ENCODE results near the gene KDM1A.
A peak's percentile ranks its signal among the peaks of the same experiment; 100 is the strongest.

Gene KDM1A

DNA sequence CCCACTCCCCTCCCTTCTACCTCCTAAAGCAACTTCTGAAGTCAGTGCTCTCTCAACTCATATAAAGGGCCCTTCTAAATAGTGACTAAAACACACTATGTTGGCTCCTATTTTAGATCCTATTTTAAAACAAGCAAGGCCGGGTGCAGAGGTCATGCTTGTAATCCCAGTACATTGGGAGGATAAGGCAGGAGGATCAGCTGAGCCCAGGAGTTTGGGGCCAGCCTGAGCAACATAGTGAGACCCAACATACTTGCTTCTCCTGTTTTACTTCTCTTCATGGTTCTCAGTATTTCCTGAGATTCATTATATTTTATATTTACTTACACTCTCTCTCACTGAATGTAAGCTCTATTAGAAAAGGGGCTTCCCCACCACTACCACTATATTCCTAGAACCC lies 106.9 kb downstream of the KDM1A start:
- ATAC-seq: no peak
- no peak for TF ChIP-seq ZNF565 (CRISPR knock-in tag; conservative IDR thresholded peaks at IDR 0.05; ENCODE audit: low read depth)
- TF ChIP-seq ESRRG (CRISPR knock-in tag; IDR thresholded peaks at IDR 0.05): no peak
- TF ChIP-seq CSRNP3 (CRISPR knock-in tag; IDR thresholded peaks at IDR 0.05): no peak
- no peak for TF ChIP-seq CREB5 (CRISPR knock-in tag; IDR thresholded peaks at IDR 0.05; ENCODE audit: low read depth)
- no peak for TF ChIP-seq TCF4 (CRISPR knock-in tag; IDR thresholded peaks at IDR 0.05; ENCODE audit: borderline replicate concordance)
- no peak for TF ChIP-seq ZFP30 (CRISPR knock-in tag; IDR thresholded peaks at IDR 0.05)
- no peak for TF ChIP-seq ZC3H10 (CRISPR knock-in tag; IDR thresholded peaks at IDR 0.05)
- TF ChIP-seq ARNTL (CRISPR knock-in tag; IDR thresholded peaks at IDR 0.05; ENCODE audit: borderline replicate concordance, low read depth): no peak
- TF ChIP-seq PPARA (CRISPR knock-in tag; IDR thresholded peaks at IDR 0.05; ENCODE audit: borderline replicate concordance): no peak
- TF ChIP-seq TOX (CRISPR knock-in tag; IDR thresholded peaks at IDR 0.05; ENCODE audit: borderline replicate concordance): no peak
- no peak for TF ChIP-seq SNAI2 (CRISPR knock-in tag; IDR thresholded peaks at IDR 0.05)

DNA sequence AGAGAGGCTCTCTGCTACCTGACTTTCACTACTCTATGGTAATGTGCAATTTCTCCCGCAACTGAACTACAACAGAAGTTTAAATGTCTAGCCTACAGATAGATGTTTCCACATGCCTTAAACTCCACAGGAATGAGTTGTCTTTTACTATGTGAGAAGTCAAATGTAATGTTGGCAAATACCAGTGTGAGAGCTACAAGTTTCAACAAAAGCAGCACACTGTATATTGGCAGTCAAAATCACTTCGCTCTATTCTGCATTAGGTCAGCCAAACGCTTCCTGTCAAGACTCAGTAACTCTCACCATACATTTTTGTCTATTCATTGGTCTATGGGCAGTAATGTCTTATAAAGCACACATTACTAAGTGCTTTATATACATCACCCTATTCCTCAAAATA lies 107.5 kb downstream of the KDM1A start:
- peak; percentile 24 for ATAC-seq

DNA sequence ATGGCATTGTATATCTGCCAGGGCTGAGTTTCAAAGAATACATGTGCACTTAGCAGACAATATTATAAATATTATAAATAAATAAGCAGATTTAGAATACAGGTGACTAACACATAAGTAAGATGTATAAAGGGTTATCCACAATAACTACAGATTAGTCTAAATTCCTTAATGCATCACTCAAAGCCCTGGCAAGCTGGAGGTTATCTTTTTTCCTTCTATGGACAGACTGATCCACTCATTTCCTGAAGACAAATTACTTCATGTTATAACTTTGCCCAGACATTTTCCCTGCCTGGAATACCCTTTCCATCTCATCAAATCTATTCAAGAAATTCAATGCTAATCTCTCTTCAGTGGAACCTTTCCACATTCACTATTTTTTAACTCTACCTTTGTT lies 110.6 kb downstream of the KDM1A start:
- TF ChIP-seq ISL1 (CRISPR knock-in tag; IDR thresholded peaks at IDR 0.05) (no peak), POU6F1 (CRISPR knock-in tag; IDR thresholded peaks at IDR 0.05; ENCODE audit: borderline replicate concordance, low read depth) (no peak), TSHZ2 (CRISPR knock-in tag; IDR thresholded peaks at IDR 0.05) (no peak)
- ATAC-seq: peak; percentile 45; the same call in 2 of the 3 replicates

More for the DNA sequence above, 107.5 kb downstream of the KDM1A start:
- no peak for TF ChIP-seq TOX (CRISPR knock-in tag; IDR thresholded peaks at IDR 0.05; ENCODE audit: borderline replicate concordance)
- no peak for TF ChIP-seq GLIS3 (CRISPR knock-in tag; IDR thresholded peaks at IDR 0.05)
- TF ChIP-seq ZC3H10 (CRISPR knock-in tag; IDR thresholded peaks at IDR 0.05): no peak
- TF ChIP-seq SNAI2 (CRISPR knock-in tag; IDR thresholded peaks at IDR 0.05): no peak
- no peak for TF ChIP-seq CSDC2 (CRISPR knock-in tag; IDR thresholded peaks at IDR 0.05)

DNA sequence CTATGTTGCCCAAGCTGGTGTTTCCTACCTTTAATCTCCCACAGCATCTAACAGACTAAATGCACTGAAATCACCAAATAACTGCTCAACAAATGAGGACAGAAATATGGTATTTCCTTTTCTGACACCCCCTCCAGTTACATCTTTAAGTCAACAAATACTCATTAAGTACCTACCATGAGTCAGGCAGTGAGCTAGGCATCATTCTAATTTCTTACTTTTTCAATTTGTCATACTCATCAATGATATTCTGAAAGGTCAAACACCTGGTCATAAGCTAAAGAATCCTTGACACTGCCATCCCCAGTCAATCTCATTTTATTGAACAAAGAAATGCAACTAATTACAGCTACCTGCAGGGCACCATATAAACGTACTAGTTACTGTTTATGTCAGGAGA lies 112.8 kb downstream of the KDM1A start:
- no peak for ATAC-seq
- TF ChIP-seq POU6F1 (CRISPR knock-in tag; IDR thresholded peaks at IDR 0.05; ENCODE audit: borderline replicate concordance, low read depth): no peak
- no peak for TF ChIP-seq ARNTL (CRISPR knock-in tag; IDR thresholded peaks at IDR 0.05; ENCODE audit: borderline replicate concordance, low read depth)
- TF ChIP-seq SNAI2 (CRISPR knock-in tag; IDR thresholded peaks at IDR 0.05): no peak
- no peak for TF ChIP-seq TCF4 (CRISPR knock-in tag; IDR thresholded peaks at IDR 0.05; ENCODE audit: borderline replicate concordance)
- no peak for TF ChIP-seq TOX (CRISPR knock-in tag; IDR thresholded peaks at IDR 0.05; ENCODE audit: borderline replicate concordance)
- no peak for TF ChIP-seq ZC3H10 (CRISPR knock-in tag; IDR thresholded peaks at IDR 0.05)
- TF ChIP-seq PPARA (CRISPR knock-in tag; IDR thresholded peaks at IDR 0.05; ENCODE audit: borderline replicate concordance): no peak
- TF ChIP-seq ZNF565 (CRISPR knock-in tag; conservative IDR thresholded peaks at IDR 0.05; ENCODE audit: low read depth): no peak
- no peak for TF ChIP-seq ZNF70 (CRISPR knock-in tag; IDR thresholded peaks at IDR 0.05)
- TF ChIP-seq ISL1 (CRISPR knock-in tag; IDR thresholded peaks at IDR 0.05): no peak
- TF ChIP-seq TSHZ2 (CRISPR knock-in tag; IDR thresholded peaks at IDR 0.05): no peak
- TF ChIP-seq CREB5 (CRISPR knock-in tag; IDR thresholded peaks at IDR 0.05; ENCODE audit: low read depth): no peak
- TF ChIP-seq BACH2 (CRISPR knock-in tag; IDR thresholded peaks at IDR 0.05; ENCODE audit: borderline replicate concordance): no peak
- TF ChIP-seq GLIS3 (CRISPR knock-in tag; IDR thresholded peaks at IDR 0.05): no peak
- TF ChIP-seq CSDC2 (CRISPR knock-in tag; IDR thresholded peaks at IDR 0.05): no peak
- TF ChIP-seq OSR1 (CRISPR knock-in tag; IDR thresholded peaks at IDR 0.05): no peak
- no peak for TF ChIP-seq CSRNP3 (CRISPR knock-in tag; IDR thresholded peaks at IDR 0.05)

Data from SK-N-SH treated with all-trans-retinoic acid at 6 μM for 48 hours (cell line).